WI38 (cell line): ENCODE measurements around the gene AGAP5.
A peak's percentile ranks its signal among the peaks of the same experiment; 100 is the strongest.
"Not testable (repeated sequence)": the region's sequence is repeated elsewhere in the genome, so short reads cannot be mapped to it uniquely, and the experiment has no call there.

ENCODE experiments used
- H3K4me3 ChIP-seq: 2 replicates; pipeline ENCODE4 v1.5.1; 2011; ENCODE audit warnings: low read depth, mild to moderate bottlenecking, control low read depth, low read length
- TF ChIP-seq, protein P1 (sequence below): IDR thresholded peaks from 2 replicates; pipeline ENCODE4 v1.5.1; 2012; ENCODE audit warnings: low read depth, mild to moderate bottlenecking, control low read depth, low read length

The AGAP5 gene

DNA sequence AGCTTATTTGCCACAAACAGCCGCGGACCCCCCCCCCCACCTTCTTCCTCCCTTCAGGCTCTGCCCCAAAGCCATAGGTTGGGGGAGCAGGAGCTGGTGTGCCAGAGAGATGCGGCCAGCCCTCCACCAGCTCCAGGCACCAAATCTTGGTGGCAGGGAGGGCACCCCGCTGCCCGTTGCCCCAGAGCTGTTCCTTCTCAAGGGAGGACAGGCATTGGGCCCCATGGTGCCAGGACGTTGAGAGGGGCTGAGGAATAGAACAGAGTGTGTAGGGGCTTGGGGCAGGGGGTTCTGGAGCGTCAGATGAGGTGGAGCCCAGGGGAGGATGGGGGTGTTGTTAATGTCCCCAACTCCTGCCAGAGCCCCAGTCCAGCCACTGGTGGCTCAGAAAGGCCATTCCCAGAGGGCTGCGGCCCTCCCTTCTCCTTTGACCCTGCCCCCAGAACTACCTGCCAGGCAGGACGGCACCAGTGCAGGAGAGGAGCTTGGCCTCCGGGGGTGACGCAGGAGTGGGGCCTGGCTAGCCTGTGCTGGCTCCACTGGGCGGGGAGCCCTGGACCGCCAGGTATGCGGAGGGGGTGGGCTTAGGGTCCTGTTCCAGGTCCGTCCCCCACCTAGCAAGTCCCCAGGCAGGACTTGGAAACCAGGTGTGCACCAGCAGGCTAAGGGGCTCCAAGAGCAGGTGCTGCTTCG, 36.3 kb upstream of the AGAP5 start:
- no peak overlapping the region for H3K4me3 ChIP-seq
- TF ChIP-seq, protein P1, sequence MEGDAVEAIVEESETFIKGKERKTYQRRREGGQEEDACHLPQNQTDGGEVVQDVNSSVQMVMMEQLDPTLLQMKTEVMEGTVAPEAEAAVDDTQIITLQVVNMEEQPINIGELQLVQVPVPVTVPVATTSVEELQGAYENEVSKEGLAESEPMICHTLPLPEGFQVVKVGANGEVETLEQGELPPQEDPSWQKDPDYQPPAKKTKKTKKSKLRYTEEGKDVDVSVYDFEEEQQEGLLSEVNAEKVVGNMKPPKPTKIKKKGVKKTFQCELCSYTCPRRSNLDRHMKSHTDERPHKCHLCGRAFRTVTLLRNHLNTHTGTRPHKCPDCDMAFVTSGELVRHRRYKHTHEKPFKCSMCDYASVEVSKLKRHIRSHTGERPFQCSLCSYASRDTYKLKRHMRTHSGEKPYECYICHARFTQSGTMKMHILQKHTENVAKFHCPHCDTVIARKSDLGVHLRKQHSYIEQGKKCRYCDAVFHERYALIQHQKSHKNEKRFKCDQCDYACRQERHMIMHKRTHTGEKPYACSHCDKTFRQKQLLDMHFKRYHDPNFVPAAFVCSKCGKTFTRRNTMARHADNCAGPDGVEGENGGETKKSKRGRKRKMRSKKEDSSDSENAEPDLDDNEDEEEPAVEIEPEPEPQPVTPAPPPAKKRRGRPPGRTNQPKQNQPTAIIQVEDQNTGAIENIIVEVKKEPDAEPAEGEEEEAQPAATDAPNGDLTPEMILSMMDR = no peak

DNA sequence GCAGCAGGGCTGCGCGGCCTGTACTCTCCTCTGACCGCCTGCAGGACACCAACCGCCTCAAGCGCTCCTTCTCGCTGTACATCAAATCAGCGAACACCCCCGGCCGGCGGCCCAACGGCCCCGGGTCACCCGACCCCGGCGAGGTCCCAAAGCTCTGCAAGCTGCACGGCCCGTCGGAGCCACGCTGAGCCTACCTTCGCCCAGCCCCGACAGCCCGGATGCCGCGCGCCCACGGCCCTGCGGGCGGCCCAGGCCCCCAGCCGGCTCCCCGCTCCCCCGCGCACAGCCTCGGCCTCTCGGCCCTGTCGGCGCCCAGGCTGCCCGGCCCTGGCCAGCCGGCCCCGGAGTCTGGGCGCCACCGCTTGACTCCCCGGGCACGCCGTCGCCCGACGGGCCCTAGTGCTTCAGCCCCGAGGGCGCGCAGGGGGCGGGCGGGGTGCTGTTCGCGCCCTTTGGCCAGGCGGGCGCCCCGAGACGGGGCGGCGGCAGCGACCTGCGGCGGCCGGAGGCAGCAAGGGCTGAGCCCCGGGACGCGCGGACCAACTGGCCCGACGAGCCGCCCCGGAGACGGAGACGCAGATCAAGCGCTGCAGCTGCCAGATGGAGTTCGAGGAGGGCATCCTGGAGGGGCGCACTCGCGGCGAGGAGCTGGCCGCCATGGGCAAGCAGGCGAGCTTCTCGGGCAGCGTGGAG, 35.2 kb upstream of the AGAP5 start:
- H3K4me3 ChIP-seq = no peak overlapping the region
- TF ChIP-seq, protein P1 = no peak

DNA sequence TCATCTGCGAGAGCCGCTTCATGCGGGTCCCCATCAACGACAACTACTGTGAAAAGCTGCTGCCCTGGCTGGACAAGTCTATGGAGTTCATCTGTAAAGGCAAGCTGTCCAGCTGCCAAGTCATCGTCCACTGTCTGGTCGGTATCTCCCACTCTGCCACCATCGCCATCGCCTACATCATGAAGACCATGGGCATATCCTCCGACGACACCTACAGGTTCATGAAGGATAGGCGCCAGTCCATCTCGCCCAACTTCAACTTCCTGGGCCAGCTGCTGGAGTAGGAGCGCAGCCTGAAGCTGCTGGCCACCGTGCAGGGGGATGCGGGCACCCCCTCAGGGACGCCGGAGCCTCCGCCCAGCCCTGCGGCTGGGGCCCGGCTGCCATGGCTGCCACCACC, 34.5 kb upstream of the AGAP5 start:
- no peak overlapping the region for H3K4me3 ChIP-seq
- TF ChIP-seq, protein P1 = no peak

DNA sequence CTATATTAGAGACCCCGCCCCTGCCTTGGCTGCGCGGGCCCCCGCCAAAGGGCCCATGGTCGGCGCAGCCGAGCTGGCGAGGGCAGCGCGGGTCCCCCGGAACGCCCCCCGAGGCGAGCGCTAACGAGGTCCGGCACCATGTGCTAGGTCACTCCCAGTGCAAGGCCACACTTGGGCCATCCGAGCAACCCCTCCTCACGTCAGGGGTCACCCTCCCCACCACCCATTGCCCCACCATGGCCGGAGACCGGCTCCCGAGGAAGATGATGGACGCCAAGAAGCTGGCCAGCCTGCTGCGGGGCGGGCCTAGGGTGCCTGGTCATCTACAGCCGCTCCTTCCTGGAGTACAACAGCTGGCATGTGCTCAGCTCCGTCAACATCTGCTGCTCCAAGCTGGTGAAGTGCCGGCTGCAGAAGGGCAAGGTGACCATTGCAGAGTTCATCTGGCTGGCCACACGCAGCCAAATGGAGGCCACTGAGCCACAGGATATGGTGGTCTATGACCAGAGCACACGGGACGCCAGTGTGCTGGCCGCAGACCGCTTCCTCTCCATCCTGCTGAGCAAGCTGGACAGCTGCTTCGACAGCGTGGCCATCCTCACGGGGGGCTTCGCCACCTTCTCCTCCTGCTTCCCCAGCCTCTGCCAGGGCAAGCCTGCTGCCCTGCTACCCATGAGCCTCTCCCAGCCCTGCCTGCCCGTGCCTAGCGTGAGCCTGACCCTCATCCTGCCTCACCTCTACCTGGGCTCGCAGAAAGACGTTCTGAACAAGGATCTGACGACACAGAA, 33.9 kb upstream of the AGAP5 start:
- TF ChIP-seq, protein P1 = no peak
- H3K4me3 ChIP-seq = no peak overlapping the region

DNA sequence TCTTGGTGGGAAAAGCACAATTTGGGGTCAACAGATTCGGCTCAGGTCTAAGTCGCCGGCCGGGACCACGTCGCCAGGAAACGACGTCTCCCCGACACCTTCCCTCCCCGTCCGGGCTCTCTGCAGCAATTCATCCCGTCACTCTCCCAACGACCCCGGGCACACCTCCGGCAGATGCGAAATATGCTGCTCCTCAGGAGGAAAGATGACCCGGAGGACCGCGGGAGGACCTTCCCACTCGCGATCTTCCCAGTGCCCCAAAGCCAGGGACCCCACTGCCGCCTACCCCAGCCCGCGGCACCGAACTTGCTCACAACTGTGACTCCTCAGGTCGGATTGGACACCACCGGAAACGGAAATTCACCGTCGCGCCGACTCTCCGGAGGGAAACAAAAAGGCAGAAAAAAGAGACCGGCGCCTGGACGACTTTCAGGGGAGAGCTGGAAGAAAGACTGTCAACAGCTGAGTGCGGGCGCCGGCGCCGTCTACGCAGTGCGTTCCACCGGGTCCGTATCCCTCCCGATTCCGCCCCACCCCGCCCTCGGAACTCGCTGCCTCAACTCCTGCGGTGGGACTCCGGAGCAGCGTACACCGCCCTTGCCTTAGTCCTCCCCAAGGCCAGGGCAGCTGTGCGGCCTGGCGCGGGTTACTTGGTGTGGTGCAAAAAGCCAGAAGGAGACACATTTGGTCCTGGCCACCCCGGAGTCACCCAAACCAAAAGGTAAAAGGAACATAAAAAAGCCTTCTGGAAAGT, 32.4 kb upstream of the AGAP5 start:
- TF ChIP-seq, protein P1 = no peak
- peak overlapping the region; percentile 94 for H3K4me3 ChIP-seq

DNA sequence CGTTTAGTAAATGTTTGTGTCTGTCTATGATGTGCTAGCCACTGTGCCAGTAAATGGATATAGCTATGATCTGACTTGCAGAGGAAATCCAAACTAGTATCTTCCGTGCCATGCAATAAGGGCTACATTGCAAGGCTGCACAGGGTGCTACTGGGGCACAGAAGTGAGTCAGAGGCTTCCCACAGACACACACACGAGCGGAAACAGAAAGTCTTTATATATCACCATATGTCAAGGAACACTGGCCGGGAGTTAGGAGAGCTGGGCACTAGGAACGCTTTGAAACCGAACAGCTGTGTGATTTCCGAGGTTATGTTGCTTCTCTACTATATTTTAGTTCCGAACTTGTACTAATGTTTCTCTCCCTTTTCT, 31.9 kb upstream of the AGAP5 start:
- peak overlapping the region; percentile 94 for H3K4me3 ChIP-seq

DNA sequence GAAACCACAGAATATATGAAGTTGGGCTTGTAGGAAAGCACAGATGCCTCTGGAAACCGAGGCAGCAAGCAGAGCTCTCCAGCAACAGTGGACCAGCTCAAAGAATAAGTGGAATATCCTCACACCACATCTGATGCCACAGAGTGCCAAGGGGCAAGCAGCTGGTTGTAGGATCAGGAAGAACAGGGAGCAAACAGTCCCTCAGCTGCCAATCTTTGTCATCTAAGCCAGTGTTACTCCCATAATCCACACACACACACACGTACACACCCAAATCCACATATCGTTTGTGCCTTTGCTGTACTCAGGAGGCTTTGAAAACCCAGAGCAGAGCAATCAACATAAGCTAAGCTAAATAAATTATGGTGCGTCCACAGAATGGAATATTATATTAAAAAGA, 25.6 kb upstream of the AGAP5 start:
- TF ChIP-seq, protein P1 = no peak
- H3K4me3 ChIP-seq = no peak overlapping the region

DNA sequence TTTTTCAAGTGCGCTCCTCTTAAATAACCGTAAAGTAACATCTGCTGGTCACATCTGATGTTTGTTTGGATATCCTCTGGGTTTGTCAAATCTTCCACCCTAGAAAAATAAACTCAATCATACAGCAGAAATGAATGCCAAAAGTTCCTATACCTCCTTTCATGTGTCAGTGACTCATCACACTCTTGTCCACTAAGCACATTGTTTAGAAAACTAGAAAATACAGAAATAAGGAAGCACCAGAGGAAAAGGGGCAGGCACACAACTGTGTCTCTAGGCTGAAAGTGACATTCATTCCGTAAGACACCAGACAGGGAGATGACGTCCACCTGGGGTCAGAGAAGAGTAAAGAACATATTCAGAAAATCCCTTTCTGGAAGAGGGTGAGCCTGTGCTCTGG, 22.7 kb upstream of the AGAP5 start:
- H3K4me3 ChIP-seq = not testable (repeated sequence)
